Measurements from ENCODE around the gene P2RY6.
A peak's percentile ranks its signal among the peaks of the same experiment; 100 is the strongest.

P2RY6 gene

DNA sequence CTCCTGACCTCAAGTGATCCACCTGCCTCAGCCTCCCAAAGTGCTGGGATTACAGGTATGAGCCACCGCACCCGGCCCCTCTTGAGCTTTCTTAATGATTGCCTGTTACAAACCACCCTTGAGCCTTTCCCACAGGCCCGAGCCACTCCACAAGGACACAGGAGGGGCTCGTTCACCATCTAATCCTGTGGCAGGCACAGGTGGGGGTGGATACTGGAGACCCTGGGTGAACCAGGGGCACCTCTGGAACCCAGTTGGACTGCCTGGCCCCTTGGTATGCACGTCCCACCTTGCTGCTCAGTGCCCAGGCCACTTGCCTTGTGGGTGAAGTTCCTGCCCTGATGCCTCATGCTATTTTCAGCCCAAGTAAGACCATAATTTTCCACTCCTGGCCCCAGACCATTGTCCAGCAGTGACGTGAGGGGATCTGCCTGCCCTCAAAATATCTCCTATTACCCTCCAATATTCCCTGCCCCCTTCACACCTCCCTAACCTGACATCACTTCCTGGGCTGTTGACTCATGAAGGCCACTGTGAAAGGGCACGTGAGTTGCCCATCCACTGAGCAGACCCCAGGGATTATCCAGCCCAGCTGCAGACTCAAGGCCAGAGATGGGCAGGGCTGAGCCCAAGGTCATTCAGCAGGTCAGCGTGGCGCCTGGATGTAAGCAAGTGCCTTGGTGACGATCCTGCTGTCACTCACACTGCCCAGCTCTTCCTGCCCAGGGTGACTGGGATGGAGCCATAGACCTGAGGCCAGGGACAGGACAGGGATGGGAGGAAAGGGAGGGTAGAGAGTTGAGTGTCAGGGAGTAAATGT lies 34.5 kb upstream of the P2RY6 start:
- Histone ChIP-seq H3K36me3 (ENCODE audit: control insufficient read depth in 1 of 2, insufficient read depth in 2 of 2, low read length in 2 of 2) (peaks cover 0 to 9% of the 10 kb centered on the region in 2 donors), H3K27ac (ENCODE audit: low read depth, low read length) (no peak overlapping the region), H3K4me3 (ENCODE audit: low read depth in 1 of 2, low read length in 2 of 2) (no peak overlapping the region), H3K9me3 (ENCODE audit: control insufficient read depth in 1 of 2, low read length in 2 of 2) (no peaks in the 10 kb centered on the region), H3K27me3 (ENCODE audit: control insufficient read depth in 1 of 2, insufficient read depth in 2 of 2, low read length in 2 of 2) (no peaks in the 10 kb centered on the region), H3K9ac (ENCODE audit: low read depth in 1 of 2, low read length in 2 of 2) (no peak overlapping the region), H3K4me1 (ENCODE audit: control insufficient read depth in 1 of 2, insufficient read depth in 2 of 2, low read length in 2 of 2) (peaks cover 5 to 6% of the 10 kb centered on the region in 2 donors)

DNA sequence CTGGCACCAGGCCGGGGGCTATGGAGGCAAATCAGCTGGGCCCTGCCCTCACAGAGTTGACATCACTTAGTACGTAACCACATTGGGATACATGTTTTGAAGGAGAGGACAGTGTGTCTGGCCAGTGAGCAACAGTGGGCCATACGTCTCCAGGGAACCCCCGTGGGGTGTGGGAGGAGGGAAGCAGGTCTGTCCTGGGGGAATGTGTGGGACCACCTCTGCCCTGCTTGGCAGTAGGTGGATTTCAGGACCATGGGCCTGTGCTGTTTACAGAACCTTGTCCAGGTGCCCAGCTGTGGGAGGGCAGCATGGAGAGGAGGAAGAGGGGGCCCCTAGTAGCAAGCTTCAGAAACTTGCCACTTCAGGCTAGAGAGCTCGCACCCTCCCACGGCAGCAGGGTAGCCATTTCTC lies 33.0 kb upstream of the P2RY6 start:
- H3K4me1 ChIP-seq (ENCODE audit: control insufficient read depth in 1 of 2, insufficient read depth in 2 of 2, low read length in 2 of 2) = peaks cover 5 to 6% of the 10 kb centered on the region in 2 donors
- H3K36me3 ChIP-seq (ENCODE audit: control insufficient read depth in 1 of 2, insufficient read depth in 2 of 2, low read length in 2 of 2) = peaks cover 0 to 7% of the 10 kb centered on the region in 2 donors
- H3K9ac ChIP-seq (ENCODE audit: low read depth in 1 of 2, low read length in 2 of 2) = no peak overlapping the region
- H3K27ac ChIP-seq (ENCODE audit: low read depth, low read length) = no peak overlapping the region
- H3K4me3 ChIP-seq (ENCODE audit: low read depth in 1 of 2, low read length in 2 of 2) = no peak overlapping the region
- H3K9me3 ChIP-seq (ENCODE audit: control insufficient read depth in 1 of 2, low read length in 2 of 2) = no peaks in the 10 kb centered on the region
- no peaks in the 10 kb centered on the region for H3K27me3 ChIP-seq (ENCODE audit: control insufficient read depth in 1 of 2, insufficient read depth in 2 of 2, low read length in 2 of 2)

DNA sequence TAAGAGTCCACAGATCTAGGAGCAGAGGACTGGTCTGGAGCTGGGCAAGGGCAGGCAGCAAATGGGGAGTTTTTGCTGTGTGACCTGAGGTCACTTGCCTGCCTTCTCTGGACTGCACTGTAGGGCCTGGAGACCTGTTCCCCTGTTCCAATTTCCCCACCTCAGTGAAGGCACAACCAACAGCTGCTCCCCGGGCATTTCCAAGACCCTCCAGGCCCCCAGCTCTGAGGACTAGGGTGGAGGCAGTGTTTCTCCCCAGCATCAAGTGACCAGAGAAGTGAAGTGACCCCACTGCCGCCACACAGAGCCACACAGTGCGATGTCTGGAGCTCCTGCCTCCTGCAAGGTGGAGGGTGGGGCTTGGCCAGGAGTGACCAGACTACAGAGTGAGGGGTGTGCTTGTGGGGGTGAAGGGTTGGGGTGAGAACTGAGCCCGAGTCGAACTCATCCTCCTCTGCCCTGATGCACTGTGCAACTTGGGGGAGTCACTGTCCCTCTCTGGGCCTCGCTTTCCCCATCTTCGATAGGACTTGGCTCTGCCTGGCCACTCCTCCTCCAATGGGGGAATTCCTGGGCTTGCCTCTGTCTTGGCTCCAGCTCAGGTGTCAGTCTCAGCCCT lies 32.5 kb upstream of the P2RY6 start:
- H3K27me3 ChIP-seq (ENCODE audit: control insufficient read depth in 1 of 2, insufficient read depth in 2 of 2, low read length in 2 of 2) = no peaks in the 10 kb centered on the region
- H3K9ac ChIP-seq (ENCODE audit: low read depth in 1 of 2, low read length in 2 of 2) = no peak overlapping the region
- H3K4me1 ChIP-seq (ENCODE audit: control insufficient read depth in 1 of 2, insufficient read depth in 2 of 2, low read length in 2 of 2) = peaks cover 5 to 7% of the 10 kb centered on the region in 2 donors
- no peak overlapping the region for H3K27ac ChIP-seq (ENCODE audit: low read depth, low read length)
- H3K9me3 ChIP-seq (ENCODE audit: control insufficient read depth in 1 of 2, low read length in 2 of 2) = no peaks in the 10 kb centered on the region
- H3K4me3 ChIP-seq (ENCODE audit: low read depth in 1 of 2, low read length in 2 of 2) = no peak overlapping the region
- peaks cover 0 to 4% of the 10 kb centered on the region in 2 donors for H3K36me3 ChIP-seq (ENCODE audit: control insufficient read depth in 1 of 2, insufficient read depth in 2 of 2, low read length in 2 of 2)

DNA sequence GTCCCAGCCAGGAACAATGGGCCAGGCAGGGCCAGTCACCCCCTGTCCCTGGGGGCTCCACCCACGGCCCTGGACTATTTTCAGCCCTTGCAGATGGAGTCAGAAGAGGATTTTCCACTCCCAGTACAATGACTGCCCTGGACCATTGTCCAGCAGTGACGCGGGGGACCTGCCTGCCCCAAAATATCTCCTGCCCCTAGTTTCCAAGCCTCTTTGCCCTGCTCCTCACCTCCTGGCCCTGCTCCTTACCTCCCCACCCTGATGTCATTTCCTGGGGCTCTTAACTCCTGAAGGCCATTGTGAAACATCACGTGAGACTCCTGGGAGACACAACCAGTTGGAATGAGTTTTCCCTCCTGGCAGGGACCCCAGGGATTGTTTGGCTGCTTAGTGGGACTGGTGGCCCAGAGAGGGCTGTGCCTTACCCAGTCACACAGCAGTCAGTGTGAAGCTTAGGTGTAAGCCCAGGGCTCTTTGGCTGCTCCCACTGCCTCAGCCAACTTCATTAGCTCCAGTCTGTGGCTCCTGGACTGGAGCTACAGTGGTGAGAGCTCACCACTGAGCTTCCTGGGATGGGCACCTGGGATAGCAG lies 31.9 kb upstream of the P2RY6 start:
- Histone ChIP-seq H3K27ac (ENCODE audit: low read depth, low read length) (no peak overlapping the region), H3K27me3 (ENCODE audit: control insufficient read depth in 1 of 2, insufficient read depth in 2 of 2, low read length in 2 of 2) (no peaks in the 10 kb centered on the region), H3K4me1 (ENCODE audit: control insufficient read depth in 1 of 2, insufficient read depth in 2 of 2, low read length in 2 of 2) (peaks cover 5 to 12% of the 10 kb centered on the region in 2 donors), H3K4me3 (ENCODE audit: low read depth in 1 of 2, low read length in 2 of 2) (no peak overlapping the region), H3K9me3 (ENCODE audit: control insufficient read depth in 1 of 2, low read length in 2 of 2) (no peaks in the 10 kb centered on the region), H3K9ac (ENCODE audit: low read depth in 1 of 2, low read length in 2 of 2) (no peak overlapping the region), H3K36me3 (ENCODE audit: control insufficient read depth in 1 of 2, insufficient read depth in 2 of 2, low read length in 2 of 2) (peaks cover 0 to 3% of the 10 kb centered on the region in 2 donors)

DNA sequence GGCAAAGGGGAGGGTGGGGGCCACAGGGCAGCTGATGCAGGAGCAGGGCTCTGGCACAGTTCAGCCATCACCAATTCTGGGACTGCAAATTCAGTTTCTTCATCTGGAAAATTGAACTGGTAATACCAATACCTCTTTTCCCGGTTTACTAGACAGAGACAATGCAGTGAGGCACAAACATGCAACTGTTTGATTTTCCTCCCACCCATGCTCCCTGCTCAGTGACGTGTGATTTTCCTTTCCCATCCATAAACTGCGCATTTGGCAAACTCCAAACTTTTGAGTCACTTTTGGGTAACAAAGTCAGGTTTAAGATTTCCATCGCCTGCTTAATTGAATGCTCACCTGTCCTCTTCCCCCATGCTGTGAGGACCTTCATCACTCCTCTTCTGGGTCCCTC lies 30.8 kb upstream of the P2RY6 start:
- no peaks in the 10 kb centered on the region for H3K9me3 ChIP-seq (ENCODE audit: control insufficient read depth in 1 of 2, low read length in 2 of 2)
- no peak overlapping the region for H3K27ac ChIP-seq (ENCODE audit: low read depth, low read length)
- H3K4me1 ChIP-seq (ENCODE audit: control insufficient read depth in 1 of 2, insufficient read depth in 2 of 2, low read length in 2 of 2) = peaks cover 5 to 17% of the 10 kb centered on the region in 2 donors

DNA sequence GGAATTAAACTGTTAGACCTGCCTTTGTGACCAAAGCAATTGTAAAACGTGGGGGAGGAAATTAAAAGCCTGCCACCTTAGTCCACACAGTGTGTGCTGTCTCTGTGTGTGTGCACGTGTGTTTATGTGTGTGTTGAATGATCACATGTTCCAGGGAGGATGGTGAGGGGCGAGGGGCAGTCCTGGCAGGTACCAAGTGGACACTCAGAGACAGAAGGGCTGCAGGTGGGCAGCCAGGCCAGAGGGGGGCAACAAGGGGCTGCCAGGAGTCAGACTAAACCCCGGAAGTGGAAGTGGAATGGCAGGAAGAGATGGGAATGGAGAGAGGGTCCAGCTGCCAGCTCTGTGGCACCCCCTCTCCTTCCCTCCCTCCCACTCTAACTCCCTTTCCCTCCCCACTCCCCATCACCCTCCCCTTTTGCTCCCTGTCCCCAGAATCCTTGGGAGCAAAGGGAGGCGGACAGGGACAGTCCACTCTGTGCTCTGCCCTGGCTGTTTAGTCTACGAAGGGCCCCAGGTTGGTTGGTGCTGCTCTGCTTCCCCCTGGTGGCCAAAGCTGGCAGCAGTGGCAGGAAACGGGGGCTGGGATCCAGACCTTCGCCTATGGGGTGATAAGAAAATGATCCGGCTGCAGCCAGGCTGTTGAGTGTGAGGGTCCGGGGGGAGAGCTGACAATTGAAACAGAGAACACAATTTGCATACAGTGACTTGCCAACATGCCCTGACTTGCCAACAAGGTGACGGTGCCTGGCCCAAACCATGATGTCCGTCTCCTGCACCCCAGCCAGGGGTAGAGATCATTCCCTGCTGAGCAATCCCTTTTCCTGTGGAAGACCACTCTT lies 29.7 kb upstream of the P2RY6 start:
- no peaks in the 10 kb centered on the region for H3K36me3 ChIP-seq (ENCODE audit: control insufficient read depth in 1 of 2, insufficient read depth in 2 of 2, low read length in 2 of 2)
- no peaks in the 10 kb centered on the region for H3K27me3 ChIP-seq (ENCODE audit: control insufficient read depth in 1 of 2, insufficient read depth in 2 of 2, low read length in 2 of 2)
- H3K9me3 ChIP-seq (ENCODE audit: control insufficient read depth in 1 of 2, low read length in 2 of 2) = no peaks in the 10 kb centered on the region
- peak overlapping the region; percentile 14 for H3K9ac ChIP-seq (ENCODE audit: low read depth in 1 of 2, low read length in 2 of 2)
- no peak overlapping the region for H3K27ac ChIP-seq (ENCODE audit: low read depth, low read length)
- peaks cover 5 to 17% of the 10 kb centered on the region in 2 donors for H3K4me1 ChIP-seq (ENCODE audit: control insufficient read depth in 1 of 2, insufficient read depth in 2 of 2, low read length in 2 of 2)
- H3K4me3 ChIP-seq (ENCODE audit: low read depth in 1 of 2, low read length in 2 of 2) = peak overlapping the region in 1 of 2 donors; percentile 16

More for the DNA sequence above, 30.8 kb upstream of the P2RY6 start:
- no peak overlapping the region for H3K9ac ChIP-seq (ENCODE audit: low read depth in 1 of 2, low read length in 2 of 2)
- H3K4me3 ChIP-seq (ENCODE audit: low read depth in 1 of 2, low read length in 2 of 2) = no peak overlapping the region
- no peaks in the 10 kb centered on the region for H3K27me3 ChIP-seq (ENCODE audit: control insufficient read depth in 1 of 2, insufficient read depth in 2 of 2, low read length in 2 of 2)
- H3K36me3 ChIP-seq (ENCODE audit: control insufficient read depth in 1 of 2, insufficient read depth in 2 of 2, low read length in 2 of 2) = no peaks in the 10 kb centered on the region

DNA sequence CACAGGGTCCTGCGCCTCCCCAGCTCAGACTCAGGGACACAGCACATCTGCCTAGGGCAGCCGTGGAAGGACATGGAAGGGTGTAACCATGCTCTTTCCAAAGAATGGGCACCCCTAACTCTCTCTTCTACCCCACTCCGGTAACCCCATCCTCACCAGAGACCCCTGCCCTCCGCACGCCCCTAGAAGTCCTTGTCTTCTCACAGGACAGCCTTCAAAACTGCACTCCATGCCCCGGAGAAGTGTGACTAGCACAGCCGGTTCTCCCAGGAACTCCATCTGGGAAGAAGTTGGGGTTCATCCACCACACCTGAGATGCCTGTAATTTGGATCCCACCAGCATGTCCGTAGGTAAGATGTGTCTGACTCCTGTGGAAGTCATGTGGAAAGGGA lies 29.0 kb upstream of the P2RY6 start:
- no peak overlapping the region for H3K4me3 ChIP-seq (ENCODE audit: low read depth in 1 of 2, low read length in 2 of 2)
- peaks cover 5 to 17% of the 10 kb centered on the region in 2 donors for H3K4me1 ChIP-seq (ENCODE audit: control insufficient read depth in 1 of 2, insufficient read depth in 2 of 2, low read length in 2 of 2)
- no peak overlapping the region for H3K27ac ChIP-seq (ENCODE audit: low read depth, low read length)
- H3K27me3 ChIP-seq (ENCODE audit: control insufficient read depth in 1 of 2, insufficient read depth in 2 of 2, low read length in 2 of 2) = no peaks in the 10 kb centered on the region
- no peaks in the 10 kb centered on the region for H3K9me3 ChIP-seq (ENCODE audit: control insufficient read depth in 1 of 2, low read length in 2 of 2)
- H3K9ac ChIP-seq (ENCODE audit: low read depth in 1 of 2, low read length in 2 of 2) = peak overlapping the region in 1 of 2 donors; percentile 14
- no peaks in the 10 kb centered on the region for H3K36me3 ChIP-seq (ENCODE audit: control insufficient read depth in 1 of 2, insufficient read depth in 2 of 2, low read length in 2 of 2)

DNA sequence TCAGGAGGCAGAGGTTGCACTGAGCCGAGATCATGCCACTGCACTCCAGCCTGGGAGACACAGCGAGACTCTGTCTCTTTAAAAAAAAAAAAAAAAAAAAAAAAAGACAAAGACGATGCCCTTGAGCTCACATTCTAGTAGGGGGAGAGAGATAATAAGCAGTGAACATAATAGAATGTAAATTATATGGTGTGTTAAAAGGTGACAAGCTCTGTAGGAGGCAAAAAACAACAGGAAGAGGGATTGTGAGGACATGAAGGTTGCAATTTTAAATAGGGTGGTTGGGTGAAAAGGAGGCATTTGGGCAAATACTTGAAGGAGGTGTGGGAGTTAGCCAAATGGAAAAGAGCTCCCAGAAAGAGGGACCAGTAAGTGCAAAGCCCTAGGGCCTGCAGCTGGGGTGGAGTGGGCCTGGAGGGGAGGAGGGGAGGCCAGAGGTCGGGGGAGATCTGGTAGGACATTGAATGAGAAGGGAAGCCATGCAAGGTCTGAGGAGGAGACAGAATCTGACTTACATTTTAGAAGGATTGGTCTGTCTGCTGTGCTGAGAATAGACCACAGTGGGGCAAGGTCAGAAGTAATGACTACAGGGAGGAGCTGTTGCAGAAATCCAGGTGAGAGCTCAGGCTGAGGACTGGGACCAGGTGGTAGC lies 27.4 kb upstream of the P2RY6 start:
- no peak overlapping the region for H3K27ac ChIP-seq (ENCODE audit: low read depth, low read length)

DNA sequence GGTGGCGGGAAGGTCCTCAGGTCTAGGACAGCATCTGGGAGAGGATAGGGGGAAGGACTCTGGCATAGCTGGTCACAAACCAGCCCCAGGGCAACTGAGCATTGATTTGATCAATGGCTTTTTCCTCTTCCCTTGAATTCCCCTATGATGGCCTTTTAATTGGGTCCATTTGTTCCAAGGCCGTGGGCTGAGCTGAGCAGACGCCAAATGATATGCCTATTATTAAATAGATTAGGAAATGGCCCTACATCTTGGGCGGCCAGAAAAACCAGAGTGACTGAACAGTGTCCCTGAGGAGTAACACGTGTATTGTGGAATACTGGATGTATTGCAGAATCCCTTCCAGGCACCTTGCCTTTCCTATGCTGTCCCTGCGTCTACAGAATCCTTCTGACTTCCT lies 26.7 kb upstream of the P2RY6 start:
- Histone ChIP-seq H3K9me3 (ENCODE audit: control insufficient read depth in 1 of 2, low read length in 2 of 2) (no peaks in the 10 kb centered on the region), H3K36me3 (ENCODE audit: control insufficient read depth in 1 of 2, insufficient read depth in 2 of 2, low read length in 2 of 2) (no peaks in the 10 kb centered on the region), H3K4me1 (ENCODE audit: control insufficient read depth in 1 of 2, insufficient read depth in 2 of 2, low read length in 2 of 2) (peaks cover 5 to 17% of the 10 kb centered on the region in 2 donors), H3K4me3 (ENCODE audit: low read depth in 1 of 2, low read length in 2 of 2) (no peak overlapping the region), H3K27me3 (ENCODE audit: control insufficient read depth in 1 of 2, insufficient read depth in 2 of 2, low read length in 2 of 2) (no peaks in the 10 kb centered on the region), H3K9ac (ENCODE audit: low read depth in 1 of 2, low read length in 2 of 2) (no peak overlapping the region), H3K27ac (ENCODE audit: low read depth, low read length) (no peak overlapping the region)

More for the DNA sequence above, 27.4 kb upstream of the P2RY6 start:
- Histone ChIP-seq H3K4me3 (ENCODE audit: low read depth in 1 of 2, low read length in 2 of 2) (no peak overlapping the region), H3K9ac (ENCODE audit: low read depth in 1 of 2, low read length in 2 of 2) (no peak overlapping the region), H3K9me3 (ENCODE audit: control insufficient read depth in 1 of 2, low read length in 2 of 2) (no peaks in the 10 kb centered on the region), H3K27me3 (ENCODE audit: control insufficient read depth in 1 of 2, insufficient read depth in 2 of 2, low read length in 2 of 2) (no peaks in the 10 kb centered on the region), H3K4me1 (ENCODE audit: control insufficient read depth in 1 of 2, insufficient read depth in 2 of 2, low read length in 2 of 2) (peaks cover 5 to 17% of the 10 kb centered on the region in 2 donors), H3K36me3 (ENCODE audit: control insufficient read depth in 1 of 2, insufficient read depth in 2 of 2, low read length in 2 of 2) (no peaks in the 10 kb centered on the region)
